OCI-LY1 (cell line): ENCODE results near the gene LIME1.

Experiments
- CTCF ChIP-seq: fragments of 200-600 bp; sonication (generic), shearing (Covaris generic); IDR thresholded peaks from 2 replicates; pipeline ENCODE4 v1.5.1; 2017; ENCODE audit warnings: mild to moderate bottlenecking, antibody characterized with exemption, low read length, moderate library complexity, mixed read lengths
- EZH2 ChIP-seq: fragments of 200-600 bp; sonication (generic), shearing (Covaris generic); IDR thresholded peaks from 2 replicates; pipeline ENCODE4 v1.8.0; 2017; ENCODE audit warnings: borderline replicate concordance, mixed run types, mild to moderate bottlenecking, antibody characterized with exemption, low read length, moderate library complexity, mixed read lengths

DNA sequence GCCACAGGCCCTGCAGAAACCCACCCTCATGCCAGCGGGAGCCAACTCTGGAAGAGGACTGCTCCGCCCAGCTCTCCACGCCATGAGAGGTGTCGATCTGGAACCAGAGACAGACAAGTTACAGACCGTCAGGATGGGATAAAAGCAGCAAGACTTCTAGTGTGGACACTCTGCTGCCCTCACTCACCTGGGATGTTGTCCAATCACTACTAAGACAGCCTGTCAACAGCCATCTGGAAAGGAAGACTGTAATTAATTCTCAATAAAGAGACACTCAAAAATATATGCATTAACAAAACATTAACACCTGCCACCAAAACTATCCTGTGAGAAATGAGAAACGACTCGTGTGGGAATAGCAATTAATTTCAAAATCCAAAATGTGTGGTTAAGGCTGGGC, 31.4 kb downstream of the LIME1 start:
- TF ChIP-seq EZH2 (no peak), CTCF (no peak)
